HG03520 (cell line): Measurements from ENCODE around the gene KCND3.

ENCODE experiments used
- ATAC-seq: cut with Tn5 transposase; IDR thresholded peaks from one replicate; pipeline ENCODE4 v1.9.1; 2021; ENCODE audit warnings: mild to moderate bottlenecking, moderate library complexity; ENCODE audit not compliant: unreplicated experiment

KCND3 gene

GRCh38 chr1:111851552-111851951 is 137.9 kb downstream of the KCND3 start:
- ATAC-seq, result no peak

GRCh38 chr1:111850109-111850508 is 139.4 kb downstream of the KCND3 start:
- ATAC-seq, result no peak

GRCh38 chr1:111848852-111849545 is 140.5 kb downstream of the KCND3 start:
- ATAC-seq, result no peak

GRCh38 chr1:111847466-111847865 is 142.0 kb downstream of the KCND3 start:
- no peak for ATAC-seq

- ATAC-seq, result no peak
These were observed 142.6 kb downstream of the KCND3 start for GRCh38 chr1:111846842-111847241.

- no peak for ATAC-seq
These were observed 146.3 kb downstream of the KCND3 start for GRCh38 chr1:111843177-111843576.

- no peak for ATAC-seq
These were observed 147.1 kb downstream of the KCND3 start for GRCh38 chr1:111842411-111842810.

GRCh38 chr1:111841746-111842145 is 147.7 kb downstream of the KCND3 start:
- ATAC-seq, result no peak

GRCh38 chr1:111841189-111841588 is 148.3 kb downstream of the KCND3 start:
- no peak for ATAC-seq

- ATAC-seq, result no peak
These were observed 152.1 kb downstream of the KCND3 start for GRCh38 chr1:111837393-111837792.

GRCh38 chr1:111836111-111836510 is 153.4 kb downstream of the KCND3 start:
- ATAC-seq, result no peak

GRCh38 chr1:111835514-111835913 is 154.0 kb downstream of the KCND3 start:
- ATAC-seq, result no peak

GRCh38 chr1:111834956-111835355 is 154.5 kb downstream of the KCND3 start:
- no peak for ATAC-seq

- no peak for ATAC-seq
These were observed 156.1 kb downstream of the KCND3 start for GRCh38 chr1:111833334-111833733.

GRCh38 chr1:111832521-111833155 is 156.8 kb downstream of the KCND3 start:
- no peak for ATAC-seq

GRCh38 chr1:111831153-111831552 is 158.3 kb downstream of the KCND3 start:
- no peak for ATAC-seq

GRCh38 chr1:111827946-111828345 is 161.5 kb downstream of the KCND3 start:
- ATAC-seq, result no peak

- ATAC-seq, result no peak
These were observed 163.2 kb downstream of the KCND3 start for GRCh38 chr1:111826278-111826677.

GRCh38 chr1:111825217-111825616 is 164.3 kb downstream of the KCND3 start:
- no peak for ATAC-seq

- no peak for ATAC-seq
These were observed 167.3 kb downstream of the KCND3 start for GRCh38 chr1:111822138-111822537.

GRCh38 chr1:111821121-111821745 is 168.2 kb downstream of the KCND3 start:
- no peak for ATAC-seq

GRCh38 chr1:111819566-111820263 is 169.8 kb downstream of the KCND3 start:
- ATAC-seq, result no peak
